Suprapubic skin (tissue), 4 donors: ENCODE measurements around the gene PGRMC2. TPM values are rescaled to one million over a fixed set of nuclear protein-coding genes. Genes with fewer than 3 reads are reported as not detected.
"Not testable (repeated sequence)": the region's sequence is repeated elsewhere in the genome, so short reads cannot be mapped to it uniquely, and the experiment has no call there.

Experiments
- DNase-seq, 2 donors: peaks; one replicate each; pipeline ENCODE4 v3.0.0-alpha.2; 2019; ENCODE audit warnings: low spot score in 2 of 2
- H3K27ac ChIP-seq: fragments of 200-600 bp; sonication (generic); one replicate; pipeline ENCODE4 v1.5.1; 2019
- H3K27me3 ChIP-seq: fragments of 200-600 bp; sonication (generic); one replicate; pipeline ENCODE4 v1.5.1; 2019
- H3K36me3 ChIP-seq: fragments of 200-600 bp; sonication (generic); one replicate; pipeline ENCODE4 v1.5.1; 2019
- H3K4me1 ChIP-seq: fragments of 200-600 bp; sonication (generic); one replicate; pipeline ENCODE4 v1.5.1; 2019
- H3K4me3 ChIP-seq: fragments of 200-600 bp; sonication (generic); one replicate; pipeline ENCODE4 v1.5.1; 2019; ENCODE audit warnings: mild to moderate bottlenecking
- H3K9me3 ChIP-seq: fragments of 200-600 bp; sonication (generic); one replicate; pipeline ENCODE4 v1.5.1; 2019
- CTCF ChIP-seq, 2 donors: fragments of 200-600 bp in 1 of 2; fragments of 450-650 bp in 1 of 2; sonication (generic) in 1 of 2; IDR thresholded peaks; one replicate each; pipeline ENCODE4 v1.5.1; 2016 to 2019; ENCODE audit warnings: antibody characterized with exemption in 2 of 2, mild to moderate bottlenecking in 1 of 2, moderate library complexity in 1 of 2
- EP300 ChIP-seq: sonication (generic); formaldehyde crosslinking; IDR thresholded peaks from one replicate; pipeline ENCODE4 v1.6.1; 2017; ENCODE audit warnings: antibody characterized with exemption
- POLR2A ChIP-seq, 2 donors: fragments of 450-650 bp; IDR thresholded peaks; one replicate each; pipeline ENCODE4 v1.6.1; 2017; ENCODE audit warnings: antibody characterized with exemption in 2 of 2, mild to moderate bottlenecking in 2 of 2, moderate library complexity in 2 of 2
- POLR2AphosphoS5 ChIP-seq, 3 donors: sonication (generic); formaldehyde crosslinking; IDR thresholded peaks; one replicate each; pipeline ENCODE4 v1.6.1; 2017; ENCODE audit warnings: antibody characterized with exemption in 3 of 3
- WGBS: methylation state at CpG from one replicate; pipeline ENCODE4 v1.1.5; 2018; 5-methylcytosine and 5-hydroxymethylcytosine counted together
- total RNA-seq, 4 donors: library from RNA; depleted of rRNA; stranded (reverse); fragments of >200 nt; gene quantifications; one replicate each; pipeline ENCODE4 v1.1.0, GENCODE V29; 2016

The PGRMC2 gene
- total RNA-seq, 4 donors from 2014 or later = 47.6 to 68.3 (median 55.2) TPM

- Histone ChIP-seq H3K4me1 (no peaks in the 10 kb centered on the region), H3K9me3 (no peaks in the 10 kb centered on the region), H3K27me3 (no peaks in the 10 kb centered on the region), H3K36me3 (no peaks in the 10 kb centered on the region), H3K27ac (no peak overlapping the region), H3K4me3 (no peak overlapping the region)
- WGBS = 44% methylated on average over 1 of the region's 1 CpG
- TF ChIP-seq CTCF (IDR thresholded peaks at IDR 0.05) = no peak
- no peak for TF ChIP-seq EP300
- no peak for TF ChIP-seq POLR2AphosphoS5 (IDR thresholded peaks at IDR 0.05)
- TF ChIP-seq POLR2A (IDR thresholded peaks at IDR 0.05) = no peak
- no peak for DNase-seq
These were observed 31.1 kb downstream of the PGRMC2 start for GRCh38 chr4:128256539-128256938.

- Histone ChIP-seq H3K9me3 (no peaks in the 10 kb centered on the region), H3K4me1 (no peaks in the 10 kb centered on the region), H3K27me3 (no peaks in the 10 kb centered on the region), H3K27ac (no peak overlapping the region), H3K4me3 (no peak overlapping the region), H3K36me3 (no peaks in the 10 kb centered on the region)
- no peak for DNase-seq
- TF ChIP-seq CTCF (IDR thresholded peaks at IDR 0.05) = no peak
- TF ChIP-seq EP300 = no peak
- TF ChIP-seq POLR2A (IDR thresholded peaks at IDR 0.05) = no peak
- whole genome bisulfite sequencing = 57% methylated on average over 3 of the region's 3 CpGs
These were observed 31.7 kb downstream of the PGRMC2 start for GRCh38 chr4:128255906-128256305.

GRCh38 chr4:128249787-128250668 is 37.6 kb downstream of the PGRMC2 start:
- no peak for DNase-seq
- Histone ChIP-seq H3K27me3 (no peaks in the 10 kb centered on the region), H3K36me3 (no peaks in the 10 kb centered on the region), H3K27ac (no peak overlapping the region), H3K4me3 (no peak overlapping the region), H3K9me3 (no peaks in the 10 kb centered on the region), H3K4me1 (no peaks in the 10 kb centered on the region)
- 70% methylated on average over 4 of the region's 4 CpGs for WGBS
- TF ChIP-seq CTCF (IDR thresholded peaks at IDR 0.05) = no peak
- TF ChIP-seq POLR2AphosphoS5 (IDR thresholded peaks at IDR 0.05) = no peak
- no peak for TF ChIP-seq POLR2A (IDR thresholded peaks at IDR 0.05)

DNA sequence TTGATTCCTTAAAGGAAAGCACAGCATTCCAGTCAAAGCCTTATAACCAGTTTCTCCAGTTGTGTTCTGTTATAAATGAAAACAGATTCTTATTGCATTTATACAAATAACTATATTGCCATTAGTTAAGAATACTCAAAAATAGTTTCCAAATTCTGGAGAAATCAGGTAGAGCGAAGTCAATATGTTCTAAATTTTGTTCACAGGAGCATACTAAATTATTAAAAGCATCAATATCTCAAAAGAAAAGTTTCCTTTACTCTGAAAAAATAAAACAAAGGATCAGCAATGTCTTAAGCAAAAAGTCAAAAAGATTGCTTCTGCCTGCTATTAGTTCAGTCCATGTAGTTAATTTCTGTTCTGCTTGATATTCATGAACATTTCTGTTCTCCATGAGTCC is 39.7 kb downstream of the PGRMC2 start:
- TF ChIP-seq EP300 (no peak), POLR2AphosphoS5 (IDR thresholded peaks at IDR 0.05) (no peak), POLR2A (IDR thresholded peaks at IDR 0.05) (no peak), CTCF (IDR thresholded peaks at IDR 0.05) (no peak)

GRCh38 chr4:128245391-128245790 is 42.2 kb downstream of the PGRMC2 start:
- H3K27ac ChIP-seq = not testable (repeated sequence)
- 90% methylated on average over 5 of the region's 5 CpGs for WGBS

More for the DNA sequence above, 39.7 kb downstream of the PGRMC2 start:
- WGBS = 87% methylated on average over 1 of the region's 1 CpG
- DNase-seq = no peak
- no peaks in the 10 kb centered on the region for H3K4me1 ChIP-seq
- no peaks in the 10 kb centered on the region for H3K9me3 ChIP-seq
- H3K27ac ChIP-seq = no peak overlapping the region
- no peaks in the 10 kb centered on the region for H3K36me3 ChIP-seq
- H3K4me3 ChIP-seq = no peak overlapping the region
- no peaks in the 10 kb centered on the region for H3K27me3 ChIP-seq

More at GRCh38 chr4:128245391-128245790, 42.2 kb downstream of the PGRMC2 start:
- DNase-seq, H3K36me3 ChIP-seq, H3K27me3 ChIP-seq, H3K4me1 ChIP-seq, H3K4me3 ChIP-seq, H3K9me3 ChIP-seq: not testable (repeated sequence)
